ENCODE measurements around the gene ABCA4. TPM values are rescaled to one million over a fixed set of nuclear protein-coding genes. Genes with fewer than 3 reads are reported as not detected.

The ABCA4 gene
- total RNA-seq, 1 experiment from 2014 or later: 0.09 TPM

DNA sequence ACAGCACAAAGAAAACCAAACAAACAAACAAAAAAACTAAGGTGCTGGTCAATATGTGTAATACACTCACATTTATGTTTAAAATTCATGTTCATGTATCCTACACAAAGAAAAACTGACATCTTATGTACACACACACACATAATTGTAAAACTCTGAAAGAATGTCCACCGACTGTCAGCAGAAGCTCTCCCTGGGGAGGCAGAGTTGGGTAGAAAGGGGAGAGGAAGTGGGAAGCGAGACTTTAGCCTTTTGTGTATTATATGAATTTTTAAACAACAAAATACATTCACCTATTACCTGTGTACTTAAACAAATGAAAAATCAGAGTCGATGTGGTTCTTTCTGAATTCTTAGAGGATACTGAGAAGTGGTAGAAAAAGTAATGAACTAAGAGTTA lies 88.3 kb downstream of the ABCA4 start:
- peaks cover 4% of the 10 kb centered on the region; the same call in 1 of the 2 replicates for H3K4me1 Mint-ChIP-seq
- no peak for ATAC-seq
- POLR2A ChIA-PET: interaction anchor here (0.7 kb wide), 1 partner anchor 20 kb away, joined by 3 read pairs; no protein-coding TSS in a partner anchor
- CTCF ChIA-PET: interaction anchor here (2.4 to 3.3 kb wide), 2 partner anchors 12 to 303 kb away, joined by 16 to 17 read pairs; no protein-coding TSS in a partner anchor
- H3K36me3 Mint-ChIP-seq: no peaks in the 10 kb centered on the region
- H3K27ac Mint-ChIP-seq: no peak overlapping the region
- no peak overlapping the region for H3K4me3 Mint-ChIP-seq
- no peak for DNase-seq (ENCODE audit: low spot score)
- H3K9me3 Mint-ChIP-seq: no peaks in the 10 kb centered on the region
- H3K27me3 Mint-ChIP-seq (ENCODE audit: low read depth): peaks cover 5% of the 10 kb centered on the region; the same call in 1 of the 2 replicates
- TF ChIP-seq, protein P1, sequence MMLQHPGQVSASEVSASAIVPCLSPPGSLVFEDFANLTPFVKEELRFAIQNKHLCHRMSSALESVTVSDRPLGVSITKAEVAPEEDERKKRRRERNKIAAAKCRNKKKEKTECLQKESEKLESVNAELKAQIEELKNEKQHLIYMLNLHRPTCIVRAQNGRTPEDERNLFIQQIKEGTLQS (CRISPR knock-in tag; conservative IDR thresholded peaks at IDR 0.05): no peak
- no peak for TF ChIP-seq ZNF219 (CRISPR knock-in tag; IDR thresholded peaks at IDR 0.05; ENCODE audit: borderline replicate concordance)
- no peak for TF ChIP-seq ZBTB21 (CRISPR knock-in tag; IDR thresholded peaks at IDR 0.05; ENCODE audit: borderline replicate concordance)
- TF ChIP-seq JAZF1 (CRISPR knock-in tag; IDR thresholded peaks at IDR 0.05): no peak
- no peak for TF ChIP-seq OVOL2 (CRISPR knock-in tag; IDR thresholded peaks at IDR 0.05; ENCODE audit: borderline replicate concordance)
- TF ChIP-seq TCF7 (CRISPR knock-in tag; IDR thresholded peaks at IDR 0.05; ENCODE audit: low read depth): no peak
- TF ChIP-seq, protein P2, sequence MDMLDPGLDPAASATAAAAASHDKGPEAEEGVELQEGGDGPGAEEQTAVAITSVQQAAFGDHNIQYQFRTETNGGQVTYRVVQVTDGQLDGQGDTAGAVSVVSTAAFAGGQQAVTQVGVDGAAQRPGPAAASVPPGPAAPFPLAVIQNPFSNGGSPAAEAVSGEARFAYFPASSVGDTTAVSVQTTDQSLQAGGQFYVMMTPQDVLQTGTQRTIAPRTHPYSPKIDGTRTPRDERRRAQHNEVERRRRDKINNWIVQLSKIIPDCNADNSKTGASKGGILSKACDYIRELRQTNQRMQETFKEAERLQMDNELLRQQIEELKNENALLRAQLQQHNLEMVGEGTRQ (CRISPR knock-in tag; IDR thresholded peaks at IDR 0.05): no peak
- TF ChIP-seq, protein P3, sequence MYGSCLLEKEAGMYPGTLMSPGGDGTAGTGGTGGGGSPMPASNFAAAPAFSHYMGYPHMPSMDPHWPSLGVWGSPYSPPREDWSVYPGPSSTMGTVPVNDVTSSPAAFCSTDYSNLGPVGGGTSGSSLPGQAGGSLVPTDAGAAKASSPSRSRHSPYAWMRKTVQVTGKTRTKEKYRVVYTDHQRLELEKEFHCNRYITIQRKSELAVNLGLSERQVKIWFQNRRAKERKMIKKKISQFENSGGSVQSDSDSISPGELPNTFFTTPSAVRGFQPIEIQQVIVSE (CRISPR knock-in tag; IDR thresholded peaks at IDR 0.05; ENCODE audit: borderline replicate concordance): no peak
- TF ChIP-seq ELF4 (CRISPR knock-in tag; IDR thresholded peaks at IDR 0.05; ENCODE audit: low read depth): no peak
- no peak for TF ChIP-seq IRF2 (CRISPR knock-in tag; IDR thresholded peaks at IDR 0.05; ENCODE audit: borderline replicate concordance, low read depth)
- TF ChIP-seq, protein P4, sequence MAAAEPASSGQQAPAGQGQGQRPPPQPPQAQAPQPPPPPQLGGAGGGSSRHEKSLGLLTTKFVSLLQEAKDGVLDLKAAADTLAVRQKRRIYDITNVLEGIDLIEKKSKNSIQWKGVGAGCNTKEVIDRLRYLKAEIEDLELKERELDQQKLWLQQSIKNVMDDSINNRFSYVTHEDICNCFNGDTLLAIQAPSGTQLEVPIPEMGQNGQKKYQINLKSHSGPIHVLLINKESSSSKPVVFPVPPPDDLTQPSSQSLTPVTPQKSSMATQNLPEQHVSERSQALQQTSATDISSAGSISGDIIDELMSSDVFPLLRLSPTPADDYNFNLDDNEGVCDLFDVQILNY (CRISPR knock-in tag; IDR thresholded peaks at IDR 0.05): no peak
- no peak for TF ChIP-seq NR1H2 (CRISPR knock-in tag; IDR thresholded peaks at IDR 0.05)
- TF ChIP-seq JUN (CRISPR knock-in tag; IDR thresholded peaks at IDR 0.05): no peak
- TF ChIP-seq NFYB (CRISPR knock-in tag; conservative IDR thresholded peaks at IDR 0.05; ENCODE audit: low read depth): no peak
- TF ChIP-seq, protein P5, sequence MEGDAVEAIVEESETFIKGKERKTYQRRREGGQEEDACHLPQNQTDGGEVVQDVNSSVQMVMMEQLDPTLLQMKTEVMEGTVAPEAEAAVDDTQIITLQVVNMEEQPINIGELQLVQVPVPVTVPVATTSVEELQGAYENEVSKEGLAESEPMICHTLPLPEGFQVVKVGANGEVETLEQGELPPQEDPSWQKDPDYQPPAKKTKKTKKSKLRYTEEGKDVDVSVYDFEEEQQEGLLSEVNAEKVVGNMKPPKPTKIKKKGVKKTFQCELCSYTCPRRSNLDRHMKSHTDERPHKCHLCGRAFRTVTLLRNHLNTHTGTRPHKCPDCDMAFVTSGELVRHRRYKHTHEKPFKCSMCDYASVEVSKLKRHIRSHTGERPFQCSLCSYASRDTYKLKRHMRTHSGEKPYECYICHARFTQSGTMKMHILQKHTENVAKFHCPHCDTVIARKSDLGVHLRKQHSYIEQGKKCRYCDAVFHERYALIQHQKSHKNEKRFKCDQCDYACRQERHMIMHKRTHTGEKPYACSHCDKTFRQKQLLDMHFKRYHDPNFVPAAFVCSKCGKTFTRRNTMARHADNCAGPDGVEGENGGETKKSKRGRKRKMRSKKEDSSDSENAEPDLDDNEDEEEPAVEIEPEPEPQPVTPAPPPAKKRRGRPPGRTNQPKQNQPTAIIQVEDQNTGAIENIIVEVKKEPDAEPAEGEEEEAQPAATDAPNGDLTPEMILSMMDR (IDR thresholded peaks at IDR 0.05): no peak
- no peak for TF ChIP-seq SMAD4 (CRISPR knock-in tag; IDR thresholded peaks at IDR 0.05)
- TF ChIP-seq, protein P6, sequence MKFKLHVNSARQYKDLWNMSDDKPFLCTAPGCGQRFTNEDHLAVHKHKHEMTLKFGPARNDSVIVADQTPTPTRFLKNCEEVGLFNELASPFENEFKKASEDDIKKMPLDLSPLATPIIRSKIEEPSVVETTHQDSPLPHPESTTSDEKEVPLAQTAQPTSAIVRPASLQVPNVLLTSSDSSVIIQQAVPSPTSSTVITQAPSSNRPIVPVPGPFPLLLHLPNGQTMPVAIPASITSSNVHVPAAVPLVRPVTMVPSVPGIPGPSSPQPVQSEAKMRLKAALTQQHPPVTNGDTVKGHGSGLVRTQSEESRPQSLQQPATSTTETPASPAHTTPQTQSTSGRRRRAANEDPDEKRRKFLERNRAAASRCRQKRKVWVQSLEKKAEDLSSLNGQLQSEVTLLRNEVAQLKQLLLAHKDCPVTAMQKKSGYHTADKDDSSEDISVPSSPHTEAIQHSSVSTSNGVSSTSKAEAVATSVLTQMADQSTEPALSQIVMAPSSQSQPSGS (CRISPR knock-in tag; IDR thresholded peaks at IDR 0.05; ENCODE audit: borderline replicate concordance, low read depth): no peak
- TF ChIP-seq, protein P7, sequence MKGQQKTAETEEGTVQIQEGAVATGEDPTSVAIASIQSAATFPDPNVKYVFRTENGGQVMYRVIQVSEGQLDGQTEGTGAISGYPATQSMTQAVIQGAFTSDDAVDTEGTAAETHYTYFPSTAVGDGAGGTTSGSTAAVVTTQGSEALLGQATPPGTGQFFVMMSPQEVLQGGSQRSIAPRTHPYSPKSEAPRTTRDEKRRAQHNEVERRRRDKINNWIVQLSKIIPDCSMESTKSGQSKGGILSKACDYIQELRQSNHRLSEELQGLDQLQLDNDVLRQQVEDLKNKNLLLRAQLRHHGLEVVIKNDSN (CRISPR knock-in tag; IDR thresholded peaks at IDR 0.05): no peak
- no peak for TF ChIP-seq ZNF232 (CRISPR knock-in tag; IDR thresholded peaks at IDR 0.05)
- no peak for TF ChIP-seq NR3C1 (CRISPR knock-in tag; conservative IDR thresholded peaks at IDR 0.05; ENCODE audit: low read depth)

Measured in WTC11 (cell line).